Stimulated activated CD4-positive, alpha-beta T cell treated with anti-CD3 and anti-CD28 coated beads, Interleukin-12 subunit alpha, Interleukin-12 subunit beta, amount 100 ng/mL, for 48 hours (primary cell): ENCODE results near the gene PHEX.

Experiments
- DNase-seq, 3 donors: peaks; one replicate each; pipeline ENCODE4 v3.0.0-alpha.2; 2020; ENCODE audit warnings: low read depth in 2 of 3, low spot score in 1 of 3

Gene PHEX

DNA sequence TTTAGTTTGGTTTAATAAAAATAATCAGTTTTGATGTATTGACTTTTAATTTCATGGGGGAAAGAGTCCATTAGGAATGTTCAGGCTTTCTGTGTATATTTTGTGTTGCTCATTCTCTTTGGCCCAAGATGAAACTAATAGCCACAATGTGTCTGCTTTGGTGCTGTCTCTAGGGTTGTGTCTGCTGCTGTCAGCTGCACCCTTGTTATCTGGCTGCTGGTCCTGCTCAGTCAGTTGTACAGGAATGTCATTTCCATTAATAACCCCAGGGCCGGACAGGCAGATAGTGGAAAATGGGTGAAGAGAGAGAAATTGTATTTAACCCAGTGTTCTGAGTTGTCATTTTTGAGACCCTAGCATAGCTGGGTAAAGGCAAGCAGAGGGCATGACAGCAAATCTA is 115.1 kb downstream of the PHEX start:
- no peak for DNase-seq

- DNase-seq: no peak
These were observed 115.8 kb downstream of the PHEX start for GRCh38 chrX:22147942-22148341.

DNA sequence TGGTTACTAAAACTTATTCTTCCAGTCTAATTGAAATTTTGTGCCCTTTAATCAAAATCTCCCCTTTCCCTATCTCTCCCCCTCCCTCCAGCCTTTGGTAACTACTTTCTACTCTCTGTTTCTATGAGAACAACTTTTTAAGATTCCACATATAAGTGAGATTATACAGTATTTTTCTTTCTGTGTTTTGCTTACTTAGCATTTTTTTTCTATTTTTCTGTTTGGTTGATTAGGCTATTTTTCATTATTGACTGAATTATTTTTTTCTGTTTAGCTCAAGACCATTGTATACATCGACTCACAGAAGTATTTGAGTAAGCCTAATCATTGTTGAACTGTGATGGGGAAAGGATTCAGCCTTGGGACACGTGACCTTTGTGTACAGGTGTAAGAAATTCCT is 116.4 kb downstream of the PHEX start:
- no peak for DNase-seq

DNA sequence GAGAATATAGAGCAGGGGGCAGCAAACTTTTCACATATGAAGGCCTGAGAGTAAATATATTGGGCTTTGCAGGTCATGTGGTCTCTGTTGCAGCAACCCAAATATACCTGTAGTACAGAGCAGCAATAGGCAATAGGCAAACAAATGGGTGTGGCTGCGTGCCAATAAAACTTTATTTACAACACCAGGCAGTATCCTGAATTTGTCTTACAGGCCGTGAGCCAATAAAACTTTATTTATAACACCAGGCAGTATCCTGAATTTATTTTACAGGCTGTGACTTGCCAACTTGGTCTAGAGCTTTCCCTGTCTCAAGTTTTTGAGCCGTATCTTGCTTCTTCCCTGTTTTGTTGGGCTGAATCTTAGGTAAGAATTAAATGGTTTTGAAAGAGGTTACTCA is 118.2 kb downstream of the PHEX start:
- no peak for DNase-seq

GRCh38 chrX:22155126-22155525 is 123.0 kb downstream of the PHEX start:
- no peak for DNase-seq

DNA sequence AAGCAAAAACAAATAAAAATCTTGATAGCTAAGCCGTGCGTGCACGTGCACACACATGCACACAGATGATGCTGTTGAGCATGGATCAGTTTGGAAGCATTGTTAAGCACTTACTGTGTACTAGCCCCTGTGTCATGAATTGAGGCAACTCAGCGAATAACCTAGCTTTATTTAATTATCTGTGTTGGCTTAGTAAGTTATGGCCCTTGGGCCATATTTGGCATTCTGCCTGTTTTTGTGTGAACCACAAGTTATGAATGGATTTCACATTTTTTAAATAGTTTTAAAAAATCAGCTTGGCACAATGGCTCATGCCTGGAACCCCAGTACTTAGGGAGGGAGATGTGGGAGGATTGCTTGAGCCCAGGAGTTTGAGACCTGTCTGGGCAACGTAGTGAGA is 126.9 kb downstream of the PHEX start:
- DNase-seq: no peak

DNA sequence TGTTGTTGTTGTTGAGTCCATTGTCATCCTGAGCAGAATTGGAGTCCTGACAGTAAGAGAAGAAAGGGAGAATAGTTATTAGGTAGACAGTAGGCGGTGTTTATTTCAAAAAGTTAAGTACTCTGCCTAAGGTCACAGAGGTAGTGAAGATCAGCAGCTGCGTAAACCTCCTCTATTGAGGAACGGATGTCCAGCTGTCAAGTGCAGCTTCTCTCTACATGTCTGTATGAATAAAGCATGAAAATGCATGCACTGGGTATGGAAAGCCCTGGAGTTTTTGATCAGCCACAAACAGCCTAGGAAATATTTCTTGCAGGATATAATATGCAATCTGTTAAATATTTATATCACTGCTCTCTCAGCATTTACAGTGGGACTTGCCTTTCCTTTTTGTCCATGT is 131.2 kb downstream of the PHEX start:
- no peak for DNase-seq

GRCh38 chrX:22164770-22165388 is 132.8 kb downstream of the PHEX start:
- DNase-seq: no peak

DNA sequence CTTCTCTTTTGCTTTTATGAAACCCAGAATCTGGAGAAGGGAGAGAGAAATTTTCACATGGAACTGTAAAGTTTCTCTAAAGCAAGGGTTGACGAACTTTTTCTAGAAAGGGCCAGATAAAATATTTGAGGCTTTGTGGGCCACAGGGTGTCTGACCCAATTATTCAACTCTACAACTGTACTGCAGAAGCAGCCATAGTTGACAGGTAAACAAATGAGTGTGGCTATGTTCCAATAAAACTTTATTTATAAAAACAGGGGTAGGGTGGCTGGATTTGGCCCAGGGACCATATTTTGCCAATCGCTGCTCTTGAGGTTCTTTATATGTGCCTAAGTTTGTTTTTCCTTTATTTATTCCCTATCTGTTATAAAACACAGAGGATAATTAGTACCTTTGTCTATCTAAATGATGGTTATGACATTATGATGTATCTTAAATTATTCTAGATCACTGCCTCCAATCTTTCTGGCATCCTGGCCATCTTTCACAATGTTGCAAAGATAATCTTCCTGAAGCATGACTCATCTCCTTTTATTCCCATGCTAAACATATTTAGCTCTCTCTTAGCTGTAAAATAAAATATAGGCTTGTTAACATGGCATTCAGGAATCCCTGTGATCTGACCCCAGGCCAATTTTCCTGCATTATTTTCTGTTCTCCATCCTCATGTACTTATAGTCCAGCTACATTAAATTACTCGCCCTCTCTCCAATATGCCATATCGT is 133.8 kb downstream of the PHEX start:
- DNase-seq: no peak

DNA sequence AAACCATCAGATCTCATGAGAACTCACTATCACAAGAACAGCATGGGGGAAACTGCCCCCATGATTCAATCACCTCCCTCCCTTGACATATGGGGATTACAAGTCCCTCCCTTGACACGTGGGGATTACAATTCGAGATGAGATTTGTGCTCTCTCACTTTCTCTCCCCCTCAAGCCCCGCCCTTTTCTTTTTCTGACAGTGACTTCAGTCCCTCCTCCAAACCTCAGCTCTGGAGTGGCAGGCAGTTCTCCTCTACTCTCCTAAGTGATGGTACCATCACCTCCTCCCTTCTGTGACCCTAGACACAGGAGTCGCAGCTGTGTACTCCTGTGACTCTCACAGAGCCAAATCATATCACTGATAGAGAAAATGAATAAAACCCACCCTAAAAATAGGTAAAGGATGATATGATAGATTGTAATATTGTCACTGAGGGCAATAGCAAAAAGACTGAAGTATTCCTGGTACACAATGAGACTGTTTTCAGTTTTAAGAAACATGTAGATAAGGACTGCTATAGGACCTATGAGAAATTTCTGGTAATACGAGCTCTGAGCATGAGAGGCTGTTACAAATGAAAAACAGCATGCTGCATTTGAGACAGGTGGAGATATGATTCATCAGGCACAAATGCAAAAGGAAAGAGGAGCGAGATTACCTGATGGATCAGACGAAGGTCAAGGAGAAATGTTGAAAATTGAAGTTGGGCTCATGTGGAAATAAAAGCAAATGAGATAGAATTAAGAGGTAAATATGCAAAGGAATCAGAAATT is 139.3 kb downstream of the PHEX start:
- DNase-seq: no peak

DNA sequence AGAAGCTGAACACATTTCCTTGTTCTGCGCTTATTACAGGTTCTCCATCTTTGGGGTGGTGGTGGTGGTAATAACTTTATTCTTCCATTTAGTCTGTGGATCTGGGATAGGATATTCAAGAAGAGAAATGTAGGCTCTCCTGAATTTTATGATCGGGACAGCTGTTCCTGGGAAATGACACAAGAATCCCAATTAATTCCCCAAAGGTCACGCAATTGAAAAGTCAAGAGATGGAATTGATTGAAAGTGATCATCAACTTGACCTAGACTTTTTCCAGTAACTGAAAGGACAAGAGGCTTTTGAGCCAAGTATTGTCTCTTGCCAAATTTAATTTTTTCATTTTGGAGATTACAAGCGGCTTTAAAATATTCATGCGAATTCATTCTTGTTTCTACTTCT is 141.8 kb downstream of the PHEX start:
- DNase-seq: no peak

DNA sequence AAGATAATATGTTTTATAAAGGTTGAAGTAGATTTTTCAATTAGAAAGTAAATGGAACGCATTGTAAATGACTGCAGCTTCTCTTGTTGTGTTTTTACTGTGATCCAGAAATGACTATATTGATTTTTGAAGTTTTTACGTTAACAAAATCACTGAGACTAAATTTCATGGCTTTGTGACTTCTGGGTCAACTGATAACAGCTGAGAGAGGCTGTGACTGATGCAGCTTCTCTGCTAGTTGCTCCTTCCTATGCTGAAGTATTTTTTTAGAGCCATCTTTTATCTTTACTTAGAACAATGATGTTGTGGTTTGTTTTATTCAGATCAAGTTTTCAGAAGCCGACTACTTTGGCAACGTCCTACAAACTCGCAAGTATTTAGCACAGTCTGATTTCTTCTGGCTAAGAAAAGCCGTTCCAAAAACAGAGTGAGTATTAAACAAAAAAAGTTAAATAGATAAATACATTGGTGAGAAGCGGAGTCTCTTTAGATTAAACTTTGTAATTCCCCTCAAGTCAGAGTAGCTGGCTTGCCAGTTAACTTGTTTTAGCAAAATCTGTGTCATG is 145.9 kb downstream of the PHEX start:
- DNase-seq: no peak

GRCh38 chrX:22184096-22184495 is 152.0 kb downstream of the PHEX start:
- DNase-seq: no peak

DNA sequence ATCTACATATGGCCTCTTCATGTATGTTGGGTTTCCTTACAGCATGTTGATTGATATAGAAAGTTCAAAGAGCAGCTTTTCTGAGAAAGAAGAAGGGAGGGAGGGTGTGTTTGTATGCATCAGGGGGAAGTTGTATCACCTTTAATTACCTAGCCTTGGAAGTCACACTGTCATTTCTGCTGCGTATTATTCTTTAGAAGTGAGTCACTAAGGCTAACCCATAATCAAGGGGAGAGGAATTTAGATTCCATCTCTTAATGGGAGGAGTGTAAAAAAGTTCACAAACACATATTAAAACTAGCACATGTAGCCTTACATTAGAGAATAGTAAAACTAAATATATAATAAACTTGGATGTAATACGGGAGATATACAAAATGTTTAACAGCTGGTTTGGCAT is 154.0 kb downstream of the PHEX start:
- no peak for DNase-seq

DNA sequence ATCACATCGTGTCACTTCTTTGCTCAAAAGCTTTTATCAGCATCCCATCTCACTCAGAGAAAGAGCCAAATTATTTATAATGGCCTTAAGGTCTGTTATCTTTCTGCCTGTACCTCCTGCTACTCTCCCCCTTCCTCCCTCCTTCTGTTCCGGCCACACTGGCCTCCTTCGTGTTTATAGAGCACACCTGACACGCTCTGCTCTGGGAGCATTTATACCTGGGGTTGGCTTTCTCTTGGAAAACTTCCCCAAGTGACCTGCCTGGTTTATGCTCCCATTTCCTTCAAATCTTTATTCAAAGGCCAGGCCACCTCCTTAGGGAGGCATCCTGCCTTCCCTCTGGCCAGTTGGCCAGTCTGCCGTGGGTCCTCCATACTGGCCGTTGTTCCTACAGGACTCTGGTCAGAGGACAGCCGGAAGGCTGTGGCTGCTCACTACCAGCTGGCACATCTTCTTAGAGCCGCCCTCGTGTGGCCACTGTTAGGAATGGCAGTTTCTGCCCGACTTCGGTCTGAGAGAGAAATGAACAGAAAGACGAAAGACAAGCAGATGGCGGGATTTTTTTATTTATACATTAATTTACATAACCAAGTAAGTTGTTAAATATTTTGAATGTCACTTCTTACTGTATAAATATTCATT is 160.4 kb downstream of the PHEX start:
- DNase-seq: peak; percentile 22 to 44 (median 34)

- no peak for DNase-seq
These were observed 161.9 kb downstream of the PHEX start for GRCh38 chrX:22193851-22194659.

GRCh38 chrX:22194660-22194945 is 162.5 kb downstream of the PHEX start:
- DNase-seq: no peak

- no peak for DNase-seq
These were observed 164.0 kb downstream of the PHEX start for GRCh38 chrX:22196149-22196548.

GRCh38 chrX:22202251-22202650 is 170.1 kb downstream of the PHEX start:
- no peak for DNase-seq

DNA sequence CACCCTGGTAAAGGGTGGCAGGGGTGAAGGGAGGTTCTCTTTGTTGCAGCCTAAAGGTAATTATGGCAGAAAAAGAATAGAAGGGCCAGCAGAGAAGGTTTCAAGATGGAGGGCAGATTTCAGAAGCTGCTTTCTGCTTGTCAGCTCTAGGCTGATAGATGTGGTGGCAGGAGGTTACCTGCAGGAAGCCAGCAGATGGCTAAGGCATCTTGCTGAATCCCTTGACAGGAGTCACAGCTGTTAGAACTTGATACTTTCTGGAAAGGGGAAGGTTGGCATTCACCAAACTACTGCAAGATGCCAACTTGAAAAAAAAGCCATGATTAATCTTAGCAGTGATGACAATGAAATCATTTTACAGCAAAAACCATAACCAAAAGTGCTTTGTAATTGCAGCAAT is 171.1 kb downstream of the PHEX start:
- no peak for DNase-seq

GRCh38 chrX:22206781-22207180 is 174.7 kb downstream of the PHEX start:
- no peak for DNase-seq
